Vagina (tissue), 2 donors: ENCODE measurements around the gene PIGN. TPM values are rescaled to one million over a fixed set of nuclear protein-coding genes. Genes with fewer than 3 reads are reported as not detected.
A peak's percentile ranks its signal among the peaks of the same experiment; 100 is the strongest.

Source experiments
- DNase-seq, 2 donors: peaks; one replicate each; pipeline ENCODE4 v3.0.0-alpha.2; 2017; ENCODE audit errors: extremely low spot score in 2 of 2
- H3K27ac ChIP-seq: fragments of 200-600 bp; sonication (generic); one replicate; pipeline ENCODE4 v1.5.1; 2019
- H3K27me3 ChIP-seq: fragments of 200-600 bp; sonication (generic); one replicate; pipeline ENCODE4 v1.5.1; 2019
- H3K36me3 ChIP-seq, 2 donors: fragments of 200-600 bp; sonication (generic); one replicate each; pipeline ENCODE4 v1.5.1; 2017 to 2019
- H3K4me1 ChIP-seq: fragments of 200-600 bp; sonication (generic); one replicate; pipeline ENCODE4 v1.5.1; 2019
- H3K4me3 ChIP-seq, 2 donors: fragments of 200-600 bp; sonication (generic); 1 replicate in 1 of 2; 2 replicates in 1 of 2; pipeline ENCODE4 v1.5.1; 2016 to 2019
- H3K9me3 ChIP-seq: fragments of 200-600 bp; sonication (generic); one replicate; pipeline ENCODE4 v1.5.1; 2019
- CTCF ChIP-seq, 3 experiments: fragments of 450-650 bp in 2 of 3; fragments of 200-600 bp in 1 of 3; sonication (generic) in 1 of 3; IDR thresholded peaks; one replicate each; pipeline ENCODE4 v1.5.1; 2017 to 2019; ENCODE audit warnings: antibody characterized with exemption in 3 of 3, mild to moderate bottlenecking in 2 of 3, moderate library complexity in 2 of 3
- POLR2A ChIP-seq, 2 donors: fragments of 450-650 bp; IDR thresholded peaks; one replicate each; pipeline ENCODE4 v1.6.1; 2017; ENCODE audit warnings: antibody characterized with exemption in 2 of 2, mild to moderate bottlenecking in 2 of 2, moderate library complexity in 2 of 2
- POLR2AphosphoS5 ChIP-seq, 2 donors: sonication (generic); formaldehyde crosslinking; IDR thresholded peaks; one replicate each; pipeline ENCODE4 v1.9.0; 2017; ENCODE audit warnings: antibody characterized with exemption in 2 of 2, mild to moderate bottlenecking in 2 of 2, low read depth in 1 of 2; ENCODE audit not compliant: insufficient read depth in 1 of 2
- intact Hi-C: fragments of 100-400 bp; cut with DNase I; formaldehyde crosslinking; loops from one replicate; pipeline ENCODE4 v1.15.1; 2023
- total RNA-seq: library from RNA; depleted of rRNA; stranded (reverse); fragments of >200 nt; gene quantifications from one replicate; pipeline ENCODE4 v1.2.3, GENCODE V29; 2016

Gene PIGN
- total RNA-seq, 1 donor from 2014 or later = 34.4 TPM

- H3K27ac ChIP-seq = no peak overlapping the region
- H3K4me3 ChIP-seq = no peak overlapping the region
- no peaks in the 10 kb centered on the region for H3K9me3 ChIP-seq
- H3K27me3 ChIP-seq = no peaks in the 10 kb centered on the region
- peaks cover 20% of the 10 kb centered on the region for H3K4me1 ChIP-seq
- TF ChIP-seq POLR2AphosphoS5 (IDR thresholded peaks at IDR 0.05; ENCODE audit: insufficient read depth in 1 of 2, low read depth in 1 of 2) (no peak), POLR2A (IDR thresholded peaks at IDR 0.05) (no peak), CTCF (IDR thresholded peaks at IDR 0.05) (no peak)
- no peaks in the 10 kb centered on the region for H3K36me3 ChIP-seq
- intact Hi-C loops = no loop called here
- no peak for DNase-seq
Measured at GRCh38 chr18:62196079-62196478, 9.2 kb upstream of the PIGN start.

GRCh38 chr18:62189208-62189607 lies 2.4 kb upstream of the PIGN start:
- Histone ChIP-seq H3K27me3 (no peaks in the 10 kb centered on the region), H3K9me3 (no peaks in the 10 kb centered on the region), H3K36me3 (no peaks in the 10 kb centered on the region), H3K4me1 (peaks cover 53% of the 10 kb centered on the region), H3K27ac (no peak overlapping the region), H3K4me3 (peak overlapping the region in 1 of 2 donors; percentile 100)
- TF ChIP-seq POLR2AphosphoS5 (IDR thresholded peaks at IDR 0.05; ENCODE audit: insufficient read depth in 1 of 2, low read depth in 1 of 2) (no peak), POLR2A (IDR thresholded peaks at IDR 0.05) (no peak), CTCF (IDR thresholded peaks at IDR 0.05) (no peak)
- DNase-seq = no peak
- intact Hi-C loops = no loop called here

GRCh38 chr18:62187543-62188510 lies 971 bp upstream of the PIGN start:
- no peaks in the 10 kb centered on the region for H3K36me3 ChIP-seq
- no peaks in the 10 kb centered on the region for H3K27me3 ChIP-seq
- no peaks in the 10 kb centered on the region for H3K9me3 ChIP-seq
- H3K27ac ChIP-seq = peak overlapping the region; percentile 78
- intact Hi-C loops = no loop called here
- DNase-seq = no peak
- TF ChIP-seq POLR2A (IDR thresholded peaks at IDR 0.05) = no peak
- peak in 1 of 2 donors; percentile 43 for TF ChIP-seq POLR2AphosphoS5 (IDR thresholded peaks at IDR 0.05; ENCODE audit: insufficient read depth in 1 of 2, low read depth in 1 of 2)
- TF ChIP-seq CTCF (IDR thresholded peaks at IDR 0.05) = no peak
- H3K4me1 ChIP-seq = peaks cover 53% of the 10 kb centered on the region
- peak overlapping the region; percentile 82 to 100 for H3K4me3 ChIP-seq

- TF ChIP-seq CTCF (IDR thresholded peaks at IDR 0.05) (no peak), POLR2A (IDR thresholded peaks at IDR 0.05) (no peak), POLR2AphosphoS5 (IDR thresholded peaks at IDR 0.05; ENCODE audit: insufficient read depth in 1 of 2, low read depth in 1 of 2) (no peak)
- H3K27ac ChIP-seq = peak overlapping the region; percentile 76
- H3K9me3 ChIP-seq = no peaks in the 10 kb centered on the region
- H3K4me1 ChIP-seq = peaks cover 52% of the 10 kb centered on the region
- DNase-seq = no peak
- peak overlapping the region; percentile 82 to 100 for H3K4me3 ChIP-seq
- no peaks in the 10 kb centered on the region for H3K36me3 ChIP-seq
- no peaks in the 10 kb centered on the region for H3K27me3 ChIP-seq
- intact Hi-C loops = no loop called here
Measured at GRCh38 chr18:62186499-62186773, 420 bp downstream of the PIGN start.

GRCh38 chr18:62183578-62184195 lies 3.2 kb downstream of the PIGN start:
- H3K27ac ChIP-seq = no peak overlapping the region
- TF ChIP-seq POLR2AphosphoS5 (IDR thresholded peaks at IDR 0.05; ENCODE audit: insufficient read depth in 1 of 2, low read depth in 1 of 2) (no peak), CTCF (IDR thresholded peaks at IDR 0.05) (peak; percentile 77 to 91 (median 83))
- H3K9me3 ChIP-seq = no peaks in the 10 kb centered on the region
- no peak for DNase-seq
- H3K4me3 ChIP-seq = no peak overlapping the region
- intact Hi-C loops = no loop called here
- H3K27me3 ChIP-seq = no peaks in the 10 kb centered on the region
- H3K36me3 ChIP-seq = no peaks in the 10 kb centered on the region
- H3K4me1 ChIP-seq = peaks cover 25% of the 10 kb centered on the region
